ENCODE results near the gene MAPK8.

Gene MAPK8

GRCh38 chr10:48314107-48314506, 7.6 kb downstream of the MAPK8 start:
- no peaks in the 10 kb centered on the region for H3K9me3 ChIP-seq
- no peak overlapping the region for H3K4me3 ChIP-seq (ENCODE audit: low read depth in 1 of 2, low read length in 1 of 2)
- no peaks in the 10 kb centered on the region for H3K36me3 ChIP-seq
- H3K4me1 ChIP-seq (ENCODE audit: control insufficient read depth in 1 of 2, insufficient read depth in 1 of 2, low read depth in 1 of 2, low read length in 1 of 2) = no peaks in the 10 kb centered on the region
- TF ChIP-seq CTCF (IDR thresholded peaks at IDR 0.05) = no peak
- no peak overlapping the region for H3K27ac ChIP-seq
- H3K27me3 ChIP-seq = no peaks in the 10 kb centered on the region

GRCh38 chr10:48316236-48316635, 9.8 kb downstream of the MAPK8 start:
- Histone ChIP-seq H3K36me3 (no peaks in the 10 kb centered on the region), H3K4me3 (ENCODE audit: low read depth in 1 of 2, low read length in 1 of 2) (no peak overlapping the region), H3K4me1 (ENCODE audit: control insufficient read depth in 1 of 2, insufficient read depth in 1 of 2, low read depth in 1 of 2, low read length in 1 of 2) (no peaks in the 10 kb centered on the region), H3K9me3 (no peaks in the 10 kb centered on the region), H3K27ac (no peak overlapping the region), H3K27me3 (no peaks in the 10 kb centered on the region)
- TF ChIP-seq CTCF (IDR thresholded peaks at IDR 0.05) = no peak

GRCh38 chr10:48317321-48317990, 11.0 kb downstream of the MAPK8 start:
- Histone ChIP-seq H3K4me3 (ENCODE audit: low read depth in 1 of 2, low read length in 1 of 2) (no peak overlapping the region), H3K36me3 (no peaks in the 10 kb centered on the region), H3K4me1 (ENCODE audit: control insufficient read depth in 1 of 2, insufficient read depth in 1 of 2, low read depth in 1 of 2, low read length in 1 of 2) (no peaks in the 10 kb centered on the region), H3K27me3 (no peaks in the 10 kb centered on the region), H3K9me3 (no peaks in the 10 kb centered on the region), H3K27ac (no peak overlapping the region)
- no peak for TF ChIP-seq CTCF (IDR thresholded peaks at IDR 0.05)

GRCh38 chr10:48322017-48322416, 15.5 kb downstream of the MAPK8 start:
- TF ChIP-seq CTCF (IDR thresholded peaks at IDR 0.05) = no peak
- Histone ChIP-seq H3K4me3 (ENCODE audit: low read depth in 1 of 2, low read length in 1 of 2) (no peak overlapping the region), H3K27ac (no peak overlapping the region), H3K9me3 (no peaks in the 10 kb centered on the region), H3K4me1 (ENCODE audit: control insufficient read depth in 1 of 2, insufficient read depth in 1 of 2, low read depth in 1 of 2, low read length in 1 of 2) (no peaks in the 10 kb centered on the region), H3K27me3 (no peaks in the 10 kb centered on the region), H3K36me3 (no peaks in the 10 kb centered on the region)

- no peak overlapping the region for H3K27ac ChIP-seq
- no peak for TF ChIP-seq CTCF (IDR thresholded peaks at IDR 0.05)
- H3K27me3 ChIP-seq = no peaks in the 10 kb centered on the region
- no peak overlapping the region for H3K4me3 ChIP-seq (ENCODE audit: low read depth in 1 of 2, low read length in 1 of 2)
- no peaks in the 10 kb centered on the region for H3K36me3 ChIP-seq
- H3K4me1 ChIP-seq (ENCODE audit: control insufficient read depth in 1 of 2, insufficient read depth in 1 of 2, low read depth in 1 of 2, low read length in 1 of 2) = no peaks in the 10 kb centered on the region
- H3K9me3 ChIP-seq = no peaks in the 10 kb centered on the region
Observed at GRCh38 chr10:48324580-48324979, 18.1 kb downstream of the MAPK8 start.
